Smooth muscle cell (in vitro differentiated cells): ENCODE results near the gene NABP1. TPM values are rescaled to one million over a fixed set of nuclear protein-coding genes. Genes with fewer than 3 reads are reported as not detected.

Source experiments
- DNase-seq: peaks from one replicate; lab custom pipeline; 2025; ENCODE audit not compliant: unreplicated experiment; lab: John Stamatoyannopoulos, UW
- H2AFZ ChIP-seq: fragments of 200-600 bp; sonication (generic); 2 replicates; pipeline ENCODE4 v1.6.0; 2016; ENCODE audit warnings: antibody characterized with exemption, low read depth, mild to moderate bottlenecking
- H3F3A ChIP-seq: fragments of 200-600 bp; sonication (generic); 2 replicates; pipeline ENCODE4 v1.6.0; 2017; ENCODE audit warnings: antibody characterized with exemption, low read depth
- H3K27ac ChIP-seq: fragments of 200-600 bp; sonication (generic); 2 replicates; pipeline ENCODE4 v1.5.1; 2016; ENCODE audit warnings: low read depth, mild to moderate bottlenecking
- H3K27me3 ChIP-seq: fragments of 200-600 bp; sonication (generic); 2 replicates; pipeline ENCODE4 v1.6.1; 2016; ENCODE audit warnings: low read depth, mild to moderate bottlenecking
- H3K36me3 ChIP-seq: fragments of 200-600 bp; sonication (generic); 2 replicates; pipeline ENCODE4 v1.5.1; 2016; ENCODE audit warnings: low read depth
- H3K4me1 ChIP-seq: fragments of 200-600 bp; sonication (generic); 2 replicates; pipeline ENCODE4 v1.5.1; 2016; ENCODE audit warnings: low read depth
- H3K4me2 ChIP-seq: fragments of 200-600 bp; sonication (generic); 2 replicates; pipeline ENCODE4 v1.6.0; 2016; ENCODE audit warnings: mild to moderate bottlenecking
- H3K4me3 ChIP-seq: fragments of 200-600 bp; sonication (generic); 2 replicates; pipeline ENCODE4 v1.5.1; 2016; ENCODE audit warnings: mild to moderate bottlenecking
- H3K79me2 ChIP-seq: fragments of 200-600 bp; sonication (generic); 2 replicates; pipeline ENCODE4 v1.6.0; 2016; ENCODE audit warnings: low read depth, mild to moderate bottlenecking
- H3K9ac ChIP-seq: fragments of 200-600 bp; sonication (generic); 2 replicates; pipeline ENCODE4 v1.6.0; 2016; ENCODE audit warnings: low read depth
- H3K9me3 ChIP-seq: fragments of 200-600 bp; sonication (generic); replicated peaks from 2 replicates; pipeline ENCODE4 v1.5.1; 2016; ENCODE audit warnings: low read depth
- H4K20me1 ChIP-seq: fragments of 200-600 bp; sonication (generic); 2 replicates; pipeline ENCODE4 v1.6.0; 2016; ENCODE audit warnings: low read depth
- CTCF ChIP-seq: fragments of 200-600 bp; sonication (generic); IDR thresholded peaks from 2 replicates; pipeline ENCODE4 v1.5.1; 2017; ENCODE audit warnings: borderline replicate concordance, mild to moderate bottlenecking, antibody characterized with exemption; ENCODE audit not compliant: insufficient read depth, poor library complexity, severe bottlenecking
- WGBS: methylation state at CpG from one replicate; pipeline ENCODE4 v1.1.7; 2016; ENCODE audit warnings: low lambda C conversion rate; 5-methylcytosine and 5-hydroxymethylcytosine counted together
- polyA plus RNA-seq: library from polyadenylated mRNA; unstranded; fragments of >200 nt; fragmentation: Nextera tagmentation; extraction: Ambion mirVana; gene quantifications from 2 replicates; pipeline ENCODE4 v1.2.1, GENCODE V29; 2016
- total RNA-seq: library from RNA; depleted of rRNA; stranded (reverse); fragments of >200 nt; gene quantifications from 2 replicates; pipeline ENCODE4 v1.2.3, GENCODE V29; 2014

Gene NABP1
- total and polyA plus RNA-seq, 2 experiments from 2014 or later: 7.8 to 44.9 TPM

- Histone ChIP-seq H3K9ac (no peak overlapping the region), H3K27ac (no peak overlapping the region), H3F3A (no peaks in the 10 kb centered on the region), H4K20me1 (no peaks in the 10 kb centered on the region), H3K9me3 (no peaks in the 10 kb centered on the region), H3K36me3 (peaks cover 15% of the 10 kb centered on the region), H3K79me2 (no peaks in the 10 kb centered on the region), H3K4me1 (peaks cover 3% of the 10 kb centered on the region), H3K4me2 (no peak overlapping the region), H2AFZ (no peak overlapping the region), H3K4me3 (no peak overlapping the region), H3K27me3 (no peaks in the 10 kb centered on the region)
- no peak for TF ChIP-seq CTCF
- DNase-seq: no peak
- 93% methylated on average over 1 of the region's 1 CpG for WGBS
Observed at GRCh38 chr2:191686729-191687128, 8.8 kb downstream of the NABP1 start.

- no peak overlapping the region for H3K9ac ChIP-seq
Observed at GRCh38 chr2:191687867-191688266, 9.9 kb downstream of the NABP1 start.

GRCh38 chr2:191688934-191689695 lies 11.2 kb downstream of the NABP1 start:
- H3K9me3 ChIP-seq: no peaks in the 10 kb centered on the region
- no peak overlapping the region for H3K4me3 ChIP-seq
- no peak overlapping the region for H2AFZ ChIP-seq
- no peaks in the 10 kb centered on the region for H3K79me2 ChIP-seq
- H3K9ac ChIP-seq: peak overlapping the region; percentile 7
- H3K4me2 ChIP-seq: no peak overlapping the region
- TF ChIP-seq CTCF: no peak
- H3K36me3 ChIP-seq: peaks cover 5% of the 10 kb centered on the region
- no peak for DNase-seq
- no peaks in the 10 kb centered on the region for H3K27me3 ChIP-seq
- H3F3A ChIP-seq: no peaks in the 10 kb centered on the region
- H4K20me1 ChIP-seq: no peaks in the 10 kb centered on the region
- peak overlapping the region; percentile 72 for H3K27ac ChIP-seq
- WGBS: 61% methylated on average over 2 of the region's 2 CpGs
- peaks cover 3% of the 10 kb centered on the region for H3K4me1 ChIP-seq

More at GRCh38 chr2:191687867-191688266, 9.9 kb downstream of the NABP1 start:
- Histone ChIP-seq H3K4me3 (no peak overlapping the region), H2AFZ (no peak overlapping the region), H3K36me3 (peaks cover 14% of the 10 kb centered on the region), H4K20me1 (no peaks in the 10 kb centered on the region), H3K9me3 (no peaks in the 10 kb centered on the region), H3K4me2 (no peak overlapping the region), H3F3A (no peaks in the 10 kb centered on the region), H3K27me3 (no peaks in the 10 kb centered on the region), H3K4me1 (peaks cover 3% of the 10 kb centered on the region), H3K27ac (peak overlapping the region; percentile 72), H3K79me2 (no peaks in the 10 kb centered on the region)
- no peak for TF ChIP-seq CTCF
- 88% methylated on average over 6 of the region's 6 CpGs for WGBS
- DNase-seq: no peak

- Histone ChIP-seq H3K27ac (no peak overlapping the region), H3K27me3 (no peaks in the 10 kb centered on the region), H3K36me3 (peaks cover 5% of the 10 kb centered on the region), H3K79me2 (no peaks in the 10 kb centered on the region), H3K9ac (no peak overlapping the region), H3K4me3 (no peak overlapping the region), H2AFZ (no peak overlapping the region), H3F3A (no peaks in the 10 kb centered on the region), H4K20me1 (no peaks in the 10 kb centered on the region), H3K4me2 (peak overlapping the region; percentile 76), H3K4me1 (peaks cover 3% of the 10 kb centered on the region), H3K9me3 (no peaks in the 10 kb centered on the region)
- TF ChIP-seq CTCF: no peak
- DNase-seq: no peak
- WGBS: 78% methylated on average over 3 of the region's 3 CpGs
Observed at GRCh38 chr2:191690327-191690726, 12.4 kb downstream of the NABP1 start.
